Hypothalamus (tissue), 51 donors: Measurements from ENCODE around the gene MCF2L.

ENCODE experiments used
- DNase-seq, 51 donors: peaks; one replicate each; lab custom pipeline; 2025; lab: John Stamatoyannopoulos, UW

The MCF2L gene

GRCh38 chr13:113117911-113118260 is 148.9 kb downstream of the MCF2L start:
- no peak for DNase-seq

GRCh38 chr13:113118261-113119021 is 149.4 kb downstream of the MCF2L start:
- no peak for DNase-seq

- no peak for DNase-seq
Observed at GRCh38 chr13:113119166-113119821, 150.3 kb downstream of the MCF2L start.

GRCh38 chr13:113119822-113120189 is 150.8 kb downstream of the MCF2L start:
- DNase-seq = no peak

- no peak for DNase-seq
Observed at GRCh38 chr13:113120300-113121182, 151.5 kb downstream of the MCF2L start.

- DNase-seq = no peak
Observed at GRCh38 chr13:113121183-113121927, 152.3 kb downstream of the MCF2L start.

- no peak for DNase-seq
Observed at GRCh38 chr13:113121928-113122471, 153.0 kb downstream of the MCF2L start.

GRCh38 chr13:113122550-113123225 is 153.7 kb downstream of the MCF2L start, which contains the start of gene F10:
Gene F10 (plus strand): TSS chr13:113122799. CDS start chr13:113122856, 57 bp downstream.
- no peak for DNase-seq

- no peak for DNase-seq
Observed at GRCh38 chr13:113123226-113124201, 154.5 kb downstream of the MCF2L start.

- DNase-seq = no peak
Observed at GRCh38 chr13:113124211-113124970, 155.4 kb downstream of the MCF2L start.

- no peak for DNase-seq
Observed at GRCh38 chr13:113125506-113126264, 156.7 kb downstream of the MCF2L start.

GRCh38 chr13:113126265-113127150 is 157.5 kb downstream of the MCF2L start:
- no peak for DNase-seq

- no peak for DNase-seq
Observed at GRCh38 chr13:113129480-113129879, 160.5 kb downstream of the MCF2L start.

GRCh38 chr13:113129921-113130750 is 161.1 kb downstream of the MCF2L start:
- no peak for DNase-seq

- DNase-seq = no peak
Observed at GRCh38 chr13:113135281-113135760, 166.3 kb downstream of the MCF2L start.
